NOMO-1 treated with DMSO at 0.1 percent for 48 hours (cell line): ENCODE data around the gene PIGU.
"Not testable (repeated sequence)": the region's sequence is repeated elsewhere in the genome, so short reads cannot be mapped to it uniquely, and the experiment has no call there.

Source experiments
- DNase-seq: peaks from one replicate; lab custom pipeline; 2025; ENCODE audit not compliant: unreplicated experiment; lab: John Stamatoyannopoulos, UW

Gene PIGU

GRCh38 chr20:34624629-34625028, 52.3 kb downstream of the PIGU start:
- DNase-seq, result no peak

- DNase-seq, result peak; percentile 83
Observed at GRCh38 chr20:34622821-34623451, 54.0 kb downstream of the PIGU start.

GRCh38 chr20:34621383-34622367, 55.2 kb downstream of the PIGU start:
- DNase-seq, result no peak

GRCh38 chr20:34621036-34621343, 55.9 kb downstream of the PIGU start:
- DNase-seq, result no peak

- peak; percentile 85 for DNase-seq
Observed at GRCh38 chr20:34618676-34619075, 58.2 kb downstream of the PIGU start.

- DNase-seq, result not testable (repeated sequence)
Observed at GRCh38 chr20:34616913-34617312, 60.0 kb downstream of the PIGU start.

GRCh38 chr20:34615477-34615876, 61.4 kb downstream of the PIGU start:
- DNase-seq, result no peak

GRCh38 chr20:34611976-34612375, 64.9 kb downstream of the PIGU start:
- DNase-seq, result not testable (repeated sequence)

- DNase-seq, result no peak
Observed at GRCh38 chr20:34607066-34607465, 69.8 kb downstream of the PIGU start.

- no peak for DNase-seq
Observed at GRCh38 chr20:34604980-34605788, 71.7 kb downstream of the PIGU start.

- peak; percentile 14 for DNase-seq
Observed at GRCh38 chr20:34600892-34601653, 75.8 kb downstream of the PIGU start.

- DNase-seq, result no peak
Observed at GRCh38 chr20:34595377-34596184, 81.3 kb downstream of the PIGU start.

GRCh38 chr20:34586488-34587163, 90.3 kb downstream of the PIGU start:
- DNase-seq, result no peak

GRCh38 chr20:34585019-34585418, 91.9 kb downstream of the PIGU start:
- DNase-seq, result no peak

- DNase-seq, result no peak
Observed at GRCh38 chr20:34583544-34583943, 93.3 kb downstream of the PIGU start.

GRCh38 chr20:34582911-34583310, 94.0 kb downstream of the PIGU start:
- no peak for DNase-seq

- DNase-seq, result no peak
Observed at GRCh38 chr20:34582221-34582620, 94.7 kb downstream of the PIGU start.

GRCh38 chr20:34581341-34582184, 95.3 kb downstream of the PIGU start:
- DNase-seq, result peak; percentile 31
